Activated naive CD4-positive, alpha-beta T cell treated with anti-CD3 and anti-CD28 coated beads, Interleukin-2, amount 50 U/mL, for 16 hours (primary cell): Measurements from ENCODE around the gene MAPK1.
"Not testable (repeated sequence)": the region's sequence is repeated elsewhere in the genome, so short reads cannot be mapped to it uniquely, and the experiment has no call there.

Experiments
- DNase-seq: peaks from one replicate; pipeline ENCODE4 v3.0.0-alpha.2; 2020

Gene MAPK1

GRCh38 chr22:21817497-21817853, 50.0 kb downstream of the MAPK1 start:
- not testable (repeated sequence) for DNase-seq

GRCh38 chr22:21816787-21817496, 50.5 kb downstream of the MAPK1 start:
- no peak for DNase-seq

GRCh38 chr22:21816472-21816786, 51.0 kb downstream of the MAPK1 start:
- no peak for DNase-seq

- no peak for DNase-seq
Observed at GRCh38 chr22:21815958-21816357, 51.5 kb downstream of the MAPK1 start.

- DNase-seq: no peak
Observed at GRCh38 chr22:21815357-21815756, 52.1 kb downstream of the MAPK1 start.

GRCh38 chr22:21811982-21812381, 55.5 kb downstream of the MAPK1 start:
- no peak for DNase-seq

- no peak for DNase-seq
Observed at GRCh38 chr22:21807544-21808529, 59.6 kb downstream of the MAPK1 start.

- not testable (repeated sequence) for DNase-seq
Observed at GRCh38 chr22:21805325-21805724, 62.1 kb downstream of the MAPK1 start.

- DNase-seq: no peak
Observed at GRCh38 chr22:21803811-21804249, 63.6 kb downstream of the MAPK1 start.

GRCh38 chr22:21802673-21803072, 64.8 kb downstream of the MAPK1 start:
- DNase-seq: no peak

GRCh38 chr22:21802056-21802455, 65.4 kb downstream of the MAPK1 start:
- no peak for DNase-seq

GRCh38 chr22:21801304-21801644, 66.2 kb downstream of the MAPK1 start:
- not testable (repeated sequence) for DNase-seq

GRCh38 chr22:21800552-21801303, 66.7 kb downstream of the MAPK1 start:
- no peak for DNase-seq

GRCh38 chr22:21797444-21798221, 69.8 kb downstream of the MAPK1 start:
- no peak for DNase-seq

- DNase-seq: no peak
Observed at GRCh38 chr22:21796863-21797262, 70.6 kb downstream of the MAPK1 start.

- DNase-seq: no peak
Observed at GRCh38 chr22:21796231-21796630, 71.2 kb downstream of the MAPK1 start.

- DNase-seq: not testable (repeated sequence)
Observed at GRCh38 chr22:21793716-21794115, 73.7 kb downstream of the MAPK1 start.

- peak; percentile 53 for DNase-seq
Observed at GRCh38 chr22:21791635-21792625, 75.5 kb downstream of the MAPK1 start.

- DNase-seq: not testable (repeated sequence)
Observed at GRCh38 chr22:21790849-21791610, 76.4 kb downstream of the MAPK1 start.

GRCh38 chr22:21790359-21790758, 77.1 kb downstream of the MAPK1 start:
- DNase-seq: no peak

- DNase-seq: not testable (repeated sequence)
Observed at GRCh38 chr22:21787565-21787964, 79.9 kb downstream of the MAPK1 start.
